GM12864 (cell line): Measurements from ENCODE around the gene TWIST2.

Experiments
- DNase-seq: peaks from one replicate; pipeline ENCODE4 v3.0.0-alpha.2; 2011; ENCODE audit warnings: low read depth
- H3K4me3 ChIP-seq: 2 replicates; pipeline ENCODE4 v1.5.1; 2011; ENCODE audit warnings: mild to moderate bottlenecking, low read depth, low read length, control low read depth
- TF ChIP-seq, protein P1 (sequence below): IDR thresholded peaks from 2 replicates; pipeline ENCODE4 v1.5.1; 2011; ENCODE audit warnings: low read depth, mild to moderate bottlenecking, moderate library complexity, low read length, control low read depth, inconsistent platforms; ENCODE audit errors: missing control alignments

The TWIST2 gene

DNA sequence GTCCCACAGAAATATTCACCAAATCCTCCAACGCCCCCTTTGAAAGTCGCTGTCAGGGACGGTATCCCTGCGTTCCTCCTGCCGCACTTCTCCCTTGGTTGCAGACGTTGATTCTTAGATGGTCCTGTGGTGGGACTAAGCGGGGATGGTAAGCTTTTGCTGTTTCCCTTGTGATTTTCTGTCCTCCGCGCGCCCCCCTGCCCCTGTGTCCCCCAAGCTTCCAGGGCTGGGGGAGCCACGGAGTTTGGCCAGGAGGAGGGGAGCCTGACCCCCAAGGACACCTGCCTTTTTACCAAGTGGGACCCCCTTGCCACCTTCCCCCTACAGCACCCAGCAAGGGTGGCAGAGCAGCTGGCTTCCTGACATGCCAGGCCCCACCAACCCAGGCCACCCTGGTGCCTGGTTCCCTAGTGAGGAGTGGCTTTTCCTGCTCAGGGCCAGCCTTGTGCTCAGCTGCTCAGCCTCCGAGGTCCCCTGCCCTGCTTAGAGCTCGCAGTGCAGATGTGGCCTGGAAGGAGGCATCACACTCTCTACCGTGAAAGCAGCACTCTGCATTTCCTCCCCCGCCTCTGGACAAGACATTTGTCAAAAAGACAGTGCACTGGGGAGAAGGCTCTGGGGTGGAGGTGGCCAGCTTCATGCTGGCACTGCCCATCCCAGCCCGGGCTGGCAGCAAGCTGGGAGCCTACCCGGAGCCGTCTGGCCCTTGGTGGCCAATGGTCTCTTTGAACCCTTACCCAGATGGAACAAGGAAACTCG lies 49.4 kb downstream of the TWIST2 start:
- no peak overlapping the region for H3K4me3 ChIP-seq
- TF ChIP-seq, protein P1, sequence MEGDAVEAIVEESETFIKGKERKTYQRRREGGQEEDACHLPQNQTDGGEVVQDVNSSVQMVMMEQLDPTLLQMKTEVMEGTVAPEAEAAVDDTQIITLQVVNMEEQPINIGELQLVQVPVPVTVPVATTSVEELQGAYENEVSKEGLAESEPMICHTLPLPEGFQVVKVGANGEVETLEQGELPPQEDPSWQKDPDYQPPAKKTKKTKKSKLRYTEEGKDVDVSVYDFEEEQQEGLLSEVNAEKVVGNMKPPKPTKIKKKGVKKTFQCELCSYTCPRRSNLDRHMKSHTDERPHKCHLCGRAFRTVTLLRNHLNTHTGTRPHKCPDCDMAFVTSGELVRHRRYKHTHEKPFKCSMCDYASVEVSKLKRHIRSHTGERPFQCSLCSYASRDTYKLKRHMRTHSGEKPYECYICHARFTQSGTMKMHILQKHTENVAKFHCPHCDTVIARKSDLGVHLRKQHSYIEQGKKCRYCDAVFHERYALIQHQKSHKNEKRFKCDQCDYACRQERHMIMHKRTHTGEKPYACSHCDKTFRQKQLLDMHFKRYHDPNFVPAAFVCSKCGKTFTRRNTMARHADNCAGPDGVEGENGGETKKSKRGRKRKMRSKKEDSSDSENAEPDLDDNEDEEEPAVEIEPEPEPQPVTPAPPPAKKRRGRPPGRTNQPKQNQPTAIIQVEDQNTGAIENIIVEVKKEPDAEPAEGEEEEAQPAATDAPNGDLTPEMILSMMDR = no peak
- DNase-seq = no peak

DNA sequence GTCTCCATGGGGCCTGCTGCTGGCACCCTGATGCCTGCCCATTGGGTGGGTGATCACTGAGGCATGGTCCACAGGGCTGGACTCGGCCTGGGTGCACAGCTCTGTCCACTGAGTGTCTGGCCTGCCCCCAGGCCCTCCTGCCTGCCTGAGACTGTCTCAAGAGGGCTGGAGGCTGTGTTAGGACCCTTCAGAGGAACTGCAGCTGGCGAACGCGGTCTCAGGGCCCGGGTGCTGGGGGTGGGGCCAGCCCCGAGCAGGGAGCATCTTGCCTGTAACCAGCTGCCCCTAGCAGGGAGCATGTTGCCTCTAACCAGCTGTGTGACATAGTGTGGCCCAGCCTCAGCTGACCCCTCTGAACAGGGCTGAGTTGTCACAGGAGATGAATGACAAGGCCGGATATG lies 50.0 kb downstream of the TWIST2 start:
- DNase-seq = no peak
- TF ChIP-seq, protein P1 = no peak
- no peak overlapping the region for H3K4me3 ChIP-seq

DNA sequence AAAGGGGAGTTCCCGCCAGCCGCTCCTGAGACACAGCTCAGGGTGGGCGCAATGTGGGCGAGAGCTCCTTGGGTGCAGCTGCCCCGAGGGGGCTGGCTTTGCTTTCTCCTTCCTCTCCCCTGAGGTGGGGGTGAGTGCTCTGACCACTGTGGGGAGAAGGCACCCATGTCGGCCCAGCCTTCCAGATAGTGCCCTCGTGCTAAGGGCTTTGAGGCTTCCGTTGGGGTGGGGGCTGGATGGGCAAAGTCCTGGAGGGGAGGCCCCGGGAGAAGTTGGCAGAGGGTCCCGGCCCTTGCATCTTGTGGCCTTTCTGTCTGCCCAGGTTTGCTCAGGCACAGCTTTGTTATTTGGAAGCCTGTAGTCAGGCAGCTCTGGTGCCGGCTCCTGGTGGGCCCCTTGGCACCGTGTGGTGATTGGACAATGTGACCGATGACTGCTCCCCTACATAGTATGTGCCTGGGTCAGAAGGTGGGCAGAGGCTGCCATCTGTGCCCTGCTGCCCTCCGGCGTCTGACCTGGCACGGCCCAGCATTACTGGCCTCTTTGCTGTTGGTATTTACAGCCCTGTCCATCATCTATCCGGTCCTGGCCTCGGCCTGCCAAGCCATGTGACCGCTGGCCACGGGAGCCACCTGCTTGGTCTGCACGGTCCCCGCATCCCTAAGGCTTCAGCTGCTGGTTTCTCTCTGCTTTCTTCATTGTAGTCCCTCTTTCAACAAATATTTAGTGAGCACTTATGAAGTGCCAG lies 50.8 kb downstream of the TWIST2 start:
- TF ChIP-seq, protein P1 = no peak
- H3K4me3 ChIP-seq = no peak overlapping the region
- DNase-seq = no peak

DNA sequence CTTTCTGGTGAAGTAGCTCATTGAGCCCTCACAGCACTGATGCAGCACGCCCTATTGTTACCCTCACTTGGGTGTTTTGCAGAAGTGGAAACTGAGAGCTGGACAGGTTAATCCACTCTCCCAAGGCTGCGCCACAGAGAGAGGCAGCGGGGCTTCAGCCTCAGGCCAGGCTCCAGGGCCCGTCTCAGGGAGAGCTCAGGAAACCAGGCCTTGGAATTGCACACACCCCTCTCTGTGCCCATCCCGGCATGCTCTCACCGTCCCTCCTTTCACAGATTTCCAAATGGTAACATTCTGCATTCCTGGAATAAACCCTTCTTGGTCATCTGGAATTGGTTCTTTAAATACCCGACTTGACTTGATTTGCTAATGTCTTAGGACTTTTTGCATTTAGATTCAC lies 51.5 kb downstream of the TWIST2 start:
- TF ChIP-seq, protein P1 = no peak
- no peak for DNase-seq
- H3K4me3 ChIP-seq = no peak overlapping the region

DNA sequence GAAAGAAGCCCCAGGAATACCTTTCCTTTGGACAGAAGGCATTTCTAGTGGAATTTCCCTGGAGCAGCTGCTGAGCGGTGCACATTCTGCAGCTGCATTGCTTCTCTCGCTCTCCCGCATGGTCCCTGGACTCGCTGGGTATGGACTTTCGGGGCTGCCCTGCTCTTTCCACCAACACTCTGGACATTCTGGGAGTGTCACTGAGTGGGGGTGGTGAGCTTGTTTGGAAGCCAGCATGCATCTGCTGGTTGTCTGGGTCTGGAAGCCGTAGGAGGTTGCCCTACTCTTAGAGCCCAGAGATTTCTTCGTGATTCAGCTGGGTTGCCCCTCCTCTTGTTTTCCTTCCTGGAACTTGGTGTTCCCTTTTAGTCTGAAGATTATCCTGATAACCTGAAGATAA lies 52.6 kb downstream of the TWIST2 start:
- TF ChIP-seq, protein P1 = no peak
- no peak overlapping the region for H3K4me3 ChIP-seq
- no peak for DNase-seq

DNA sequence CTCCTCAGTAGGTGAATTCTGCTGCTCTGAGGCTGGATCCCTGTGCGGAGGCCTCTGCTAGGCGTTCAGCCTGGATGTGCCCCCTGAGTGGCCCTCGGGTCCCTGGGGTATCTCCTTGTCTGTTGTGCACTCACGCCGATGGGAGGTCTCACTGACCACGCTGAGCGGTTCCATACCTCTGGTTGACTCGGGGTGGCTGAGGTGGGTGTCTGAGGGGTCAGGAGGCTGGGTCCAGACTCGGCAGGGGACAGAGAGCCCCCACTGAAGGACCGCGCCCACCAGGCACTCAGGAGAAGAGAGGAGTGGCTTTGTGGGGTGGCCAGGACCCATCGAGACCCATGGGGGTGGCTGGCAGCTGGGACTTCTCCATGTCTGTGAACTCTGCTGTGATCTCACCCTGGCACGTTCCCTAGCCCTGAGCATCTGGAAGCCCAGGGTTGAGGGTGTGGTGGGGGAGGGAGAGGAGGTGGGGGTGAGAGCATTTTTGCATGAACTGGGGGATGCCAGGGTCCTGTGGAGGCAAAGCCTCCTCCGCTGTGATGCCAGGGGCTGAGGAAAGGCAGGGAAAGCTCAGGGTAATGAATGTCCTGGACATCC lies 53.7 kb downstream of the TWIST2 start:
- H3K4me3 ChIP-seq = no peak overlapping the region
- no peak for DNase-seq
- TF ChIP-seq, protein P1 = no peak
